K562 (cell line): Measurements from ENCODE around the gene CACNA2D3. TPM values are rescaled to one million over a fixed set of nuclear protein-coding genes. Genes with fewer than 3 reads are reported as not detected.

Source experiments
- CCAR2 ChIP-seq: fragments of 200-400 bp; formaldehyde crosslinking; IDR thresholded peaks from 2 replicates; pipeline ENCODE4 v1.6.1; 2017; ENCODE audit warnings: mild to moderate bottlenecking, low read depth, low read length
- CHD7 ChIP-seq: fragments of 200-600 bp; sonication (generic); IDR thresholded peaks from one replicate; pipeline ENCODE4 v1.6.1; 2012; ENCODE audit warnings: mild to moderate bottlenecking, low read depth, low read length, inconsistent platforms
- polyA plus RNA-seq, 8 experiments: library from polyadenylated mRNA; depleted of rRNA in 4 of 8; stranded (reverse) in 5 of 8; unstranded in 3 of 8; fragments of >200 nt; fragmentation: Nextera tagmentation in 2 of 8; fragmentation: Illumina TruSeq in 1 of 8; extraction: Ambion mirVana in 2 of 8; extraction: Trizol in 1 of 8; gene quantifications; 2 replicates each; pipeline versions ENCODE4 v1.2.1 to v1.2.3, GENCODE V29; 2011 to 2014; ENCODE audit warnings: inconsistent platforms in 1 of 8, missing spikeins in 1 of 8
- total RNA-seq, 7 experiments: library from RNA; depleted of rRNA in 6 of 7; stranded (reverse); fragments of >200 nt in 6 of 7; fragmentation: Illumina TruSeq in 2 of 7; extraction: Trizol in 2 of 7; gene quantifications; 2 replicates each; pipeline versions ENCODE4 v1.2.1 to v1.2.3, GENCODE V29; 2011 to 2021; ENCODE audit warnings: low replicate concordance in 1 of 7

Gene CACNA2D3
- total and polyA plus RNA-seq, 9 of the 15 experiments (the other 6 are each of a cell fraction or from before 2014, with no cell fraction given) = 0.01 TPM; not detected in 8

GRCh38 chr3:54713031-54713430 is 590.7 kb downstream of the CACNA2D3 start (continued):
- TF ChIP-seq CHD7 (no peak), CCAR2 (no peak)
